NK-92 (cell line): ENCODE measurements around the gene PRKAR2B.
"Not testable (repeated sequence)": the region's sequence is repeated elsewhere in the genome, so short reads cannot be mapped to it uniquely, and the experiment has no call there.

Experiments
- DNase-seq: peaks from one replicate; lab custom pipeline; 2025; ENCODE audit not compliant: unreplicated experiment; lab: John Stamatoyannopoulos, UW

The PRKAR2B gene

DNA sequence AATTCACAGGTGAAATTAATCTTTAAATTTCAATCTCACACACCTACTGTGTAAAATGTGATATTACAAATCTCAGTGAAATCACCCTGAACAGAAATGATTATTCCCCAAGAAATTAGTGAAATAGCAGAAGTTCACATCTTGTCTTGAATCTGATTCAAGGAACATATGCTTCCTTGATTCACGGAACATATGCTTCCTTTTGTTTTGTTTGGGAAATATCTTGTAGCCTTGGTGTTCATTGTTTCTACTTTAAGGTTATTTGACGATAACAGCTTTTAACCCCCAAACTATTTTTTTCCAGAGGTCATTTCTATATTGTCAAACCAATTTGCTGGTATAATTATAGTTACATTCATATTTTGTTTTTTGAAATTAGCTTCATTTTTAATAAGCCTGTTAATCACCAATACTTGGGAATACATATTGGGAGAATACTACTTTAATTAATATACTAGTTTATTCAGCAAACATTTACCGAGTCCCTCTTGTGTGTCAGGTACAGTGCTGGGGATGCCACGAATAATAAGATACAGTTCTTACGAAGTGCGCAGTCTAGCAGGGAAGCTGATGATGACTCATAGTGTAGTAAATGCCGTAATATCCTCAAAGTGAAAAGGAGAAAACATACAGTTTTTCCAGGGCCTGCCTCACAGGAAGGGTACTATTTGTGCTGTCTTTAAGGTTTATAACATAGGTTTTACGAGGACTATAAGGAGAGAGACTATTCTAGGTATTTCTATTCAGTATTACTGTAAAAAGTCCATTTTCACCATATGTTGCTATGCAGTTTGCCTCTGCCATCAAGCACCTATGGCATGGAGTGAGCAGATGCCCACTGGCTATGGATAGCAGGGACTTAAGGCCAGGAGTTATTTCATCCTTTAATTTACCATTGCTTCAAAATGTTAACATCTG lies 32.5 kb downstream of the PRKAR2B start:
- DNase-seq: no peak

DNA sequence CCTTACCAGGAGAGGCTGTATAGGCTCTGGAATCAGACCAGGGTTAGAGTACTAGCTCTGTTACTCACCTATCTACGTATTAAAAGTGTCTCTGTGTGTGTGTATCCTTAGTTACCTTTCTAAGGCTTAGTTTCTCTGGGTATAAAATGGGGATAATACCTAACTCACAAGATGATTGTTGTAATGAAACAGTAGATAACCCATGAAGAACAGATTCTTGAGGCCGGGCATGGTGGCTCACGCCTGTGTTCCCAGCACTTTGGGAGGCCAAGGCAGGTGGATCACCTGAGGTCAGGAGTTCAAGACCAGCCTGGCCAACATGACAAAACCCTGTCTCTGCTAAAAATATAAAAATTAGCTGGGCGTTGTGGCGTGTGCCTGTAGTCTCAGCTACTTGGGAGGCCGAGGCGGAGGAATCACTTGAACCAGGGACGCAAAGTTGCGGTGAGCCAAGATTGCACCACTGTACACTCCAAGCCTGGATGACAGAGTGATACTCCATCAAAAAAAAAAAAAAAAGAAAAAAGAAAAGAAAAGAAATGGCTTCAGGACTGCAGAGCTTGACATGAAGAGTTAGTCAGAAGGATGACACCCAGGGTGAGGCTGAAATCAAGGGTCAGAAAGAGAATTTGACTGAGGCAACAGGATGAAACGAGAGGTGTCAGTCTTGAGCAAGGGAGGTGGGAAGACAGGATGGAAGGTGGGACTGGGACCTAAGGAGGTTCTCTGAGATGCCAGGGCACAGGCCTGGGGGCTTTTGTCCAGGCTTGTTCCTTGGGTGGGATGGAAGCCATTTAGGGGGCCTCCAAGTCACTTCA lies 33.4 kb downstream of the PRKAR2B start:
- DNase-seq: no peak

DNA sequence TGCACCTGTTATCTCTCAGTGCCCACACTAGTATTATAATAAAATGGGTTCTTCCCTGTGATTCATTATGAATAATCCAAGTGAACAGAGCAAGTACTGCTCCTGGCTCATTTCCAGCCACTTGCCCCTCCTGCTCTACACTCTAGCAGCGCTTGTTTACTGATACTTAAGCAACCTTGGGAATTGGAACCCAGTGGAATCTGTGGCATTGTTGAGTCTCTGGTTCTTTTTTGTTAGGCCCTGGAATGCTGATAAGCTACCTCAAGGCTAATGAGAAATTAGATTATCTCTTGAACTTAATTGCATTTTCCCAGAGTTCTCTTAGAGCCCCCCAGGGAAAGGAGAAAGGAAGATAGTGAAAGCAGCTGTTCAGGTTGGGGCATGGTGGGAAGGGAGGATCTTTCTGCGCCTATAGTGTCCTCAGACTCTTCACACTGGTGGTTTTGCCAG lies 34.0 kb downstream of the PRKAR2B start:
- DNase-seq: no peak

DNA sequence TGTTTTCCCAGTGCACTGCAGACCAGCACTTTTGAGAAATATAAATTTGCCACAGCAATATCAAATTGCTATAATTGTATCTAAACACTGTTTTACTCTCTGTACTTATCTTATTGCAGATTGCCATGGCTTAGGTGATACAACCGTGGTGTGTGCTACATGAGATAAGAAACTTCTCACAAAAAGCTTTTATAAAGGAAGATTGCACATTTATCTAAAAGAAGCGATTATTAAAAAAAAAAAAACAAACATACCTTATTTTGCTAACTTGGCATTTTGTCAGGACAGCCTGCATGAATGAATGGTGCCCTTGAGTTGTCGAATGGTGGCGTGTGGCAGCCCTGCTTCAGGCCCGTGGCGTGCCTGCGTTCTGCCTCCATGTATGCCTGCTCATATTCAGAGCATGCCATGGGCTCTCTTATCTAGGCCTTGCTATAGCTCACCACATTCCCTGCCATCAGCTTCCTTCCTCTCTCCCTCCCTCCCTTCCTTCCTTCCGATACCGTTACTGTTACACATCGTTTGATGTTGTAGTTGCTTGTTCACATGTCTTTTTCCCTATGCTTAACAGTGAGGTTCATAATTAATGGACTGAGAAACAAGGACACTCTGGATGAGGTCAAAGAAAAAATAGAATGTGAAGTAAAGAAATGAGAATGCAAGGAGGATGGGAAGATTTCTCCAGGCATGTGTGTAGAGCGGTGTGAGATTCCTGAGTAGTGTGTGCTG lies 34.9 kb downstream of the PRKAR2B start:
- no peak for DNase-seq

DNA sequence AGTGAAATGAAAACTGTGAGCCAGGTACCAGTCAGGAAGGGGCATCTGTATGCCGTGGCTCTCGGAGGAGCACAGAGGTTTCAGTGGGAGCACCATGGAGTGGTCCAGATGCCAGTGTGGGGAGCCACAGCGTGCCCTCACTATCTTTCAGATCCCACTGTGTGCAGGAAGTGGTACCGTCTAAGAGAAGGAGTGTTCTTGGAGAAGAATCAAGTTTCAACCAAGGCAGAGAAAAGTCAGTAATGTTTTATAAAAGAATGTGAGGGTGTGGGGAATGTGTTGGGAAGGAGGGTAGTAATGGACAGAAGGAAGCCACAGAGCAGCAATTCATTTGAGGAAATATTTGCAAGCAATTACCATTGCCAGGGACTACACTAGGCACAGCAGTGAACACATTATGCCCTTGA lies 35.6 kb downstream of the PRKAR2B start:
- no peak for DNase-seq

DNA sequence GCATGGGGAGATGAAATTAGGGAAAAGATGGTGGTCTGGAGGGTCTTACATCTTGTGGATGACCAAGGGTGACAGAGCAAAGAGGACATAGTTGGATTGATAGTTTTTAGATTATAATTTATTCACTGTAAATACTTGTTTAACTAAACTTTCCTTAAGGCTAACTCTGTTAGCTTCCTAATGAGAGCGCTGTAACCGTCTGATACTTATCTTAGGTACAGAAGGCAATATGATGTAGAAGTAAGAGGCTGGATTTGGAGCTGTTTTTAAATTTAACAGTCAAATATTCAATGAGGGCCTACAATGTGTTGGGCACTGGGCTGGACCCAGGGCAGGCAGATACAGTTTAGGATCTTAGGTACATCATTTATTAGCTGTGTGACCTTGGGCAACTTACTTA lies 36.0 kb downstream of the PRKAR2B start:
- no peak for DNase-seq

DNA sequence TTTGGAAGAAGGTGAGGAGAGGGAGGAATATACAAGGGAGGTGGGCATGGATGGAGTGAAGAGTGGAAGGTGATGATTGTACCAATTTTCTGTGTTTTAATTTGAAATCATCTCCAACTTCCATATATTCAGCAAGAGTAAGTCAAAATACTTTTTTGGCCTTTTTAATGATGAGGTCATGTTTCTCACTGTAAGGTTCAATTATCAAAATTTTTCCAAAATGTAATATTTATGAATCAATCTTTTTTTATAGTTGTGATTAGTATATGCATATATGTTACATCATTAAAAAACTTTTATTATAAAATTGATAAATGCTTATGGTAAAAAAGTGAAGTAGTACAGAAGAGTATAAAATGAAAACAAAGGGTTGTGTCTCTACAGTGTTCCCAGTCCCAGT lies 40.7 kb downstream of the PRKAR2B start:
- no peak for DNase-seq

DNA sequence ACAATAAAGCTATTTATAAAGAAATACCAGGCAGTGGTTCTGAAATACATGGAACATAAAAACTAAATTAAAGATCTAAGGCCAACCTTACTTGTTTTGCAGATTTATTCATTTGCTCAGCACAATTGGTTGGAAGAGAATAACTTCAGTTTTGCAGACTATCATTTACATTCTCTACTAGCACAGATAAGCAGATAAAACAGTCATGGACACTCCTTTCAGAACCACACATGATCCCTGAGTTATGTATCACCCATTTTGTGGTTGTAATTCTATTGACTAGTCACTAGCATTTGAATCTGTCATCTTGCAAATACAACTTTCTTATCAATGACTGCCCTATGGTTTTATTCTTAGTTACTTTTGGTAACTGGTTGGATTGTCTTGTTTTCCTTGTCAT lies 45.1 kb downstream of the PRKAR2B start:
- DNase-seq: no peak

DNA sequence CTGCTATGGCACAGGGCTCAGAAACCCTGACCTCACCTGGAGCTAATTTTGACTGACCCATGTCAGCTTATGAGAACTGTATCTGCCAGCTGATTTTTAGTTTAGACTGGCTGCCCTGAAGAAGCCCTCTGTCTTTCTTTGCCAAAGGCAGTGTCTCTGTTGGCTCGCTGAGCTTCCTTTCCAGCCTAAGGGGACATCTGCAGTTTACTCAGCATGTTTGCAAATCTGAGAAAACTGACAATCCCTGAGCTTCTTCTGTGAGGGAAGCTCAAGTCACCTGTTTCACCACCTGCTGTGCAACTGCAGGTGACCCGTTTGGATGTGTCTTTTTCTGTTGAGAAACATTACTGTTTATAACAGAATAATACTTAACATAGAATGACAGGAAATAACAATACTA lies 46.0 kb downstream of the PRKAR2B start:
- no peak for DNase-seq

DNA sequence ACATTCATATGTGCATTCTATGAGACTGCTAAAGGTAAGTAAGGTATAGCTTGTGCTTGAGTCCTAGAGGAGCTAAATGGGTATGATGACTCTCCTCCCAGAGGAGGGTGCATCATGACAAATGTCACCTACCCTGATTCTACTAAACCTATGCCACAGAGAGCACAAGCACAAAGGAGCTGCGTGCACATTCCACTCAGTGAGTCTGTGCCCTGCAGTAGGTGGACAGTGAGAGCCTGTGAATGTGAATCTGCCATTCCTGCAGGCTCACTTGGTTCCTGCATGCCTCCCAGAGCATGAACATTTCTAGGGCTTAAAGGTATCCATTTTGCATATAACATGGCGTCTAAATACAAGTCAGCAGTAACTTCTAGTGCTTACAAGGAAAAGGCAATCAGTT lies 46.8 kb downstream of the PRKAR2B start:
- DNase-seq: no peak

DNA sequence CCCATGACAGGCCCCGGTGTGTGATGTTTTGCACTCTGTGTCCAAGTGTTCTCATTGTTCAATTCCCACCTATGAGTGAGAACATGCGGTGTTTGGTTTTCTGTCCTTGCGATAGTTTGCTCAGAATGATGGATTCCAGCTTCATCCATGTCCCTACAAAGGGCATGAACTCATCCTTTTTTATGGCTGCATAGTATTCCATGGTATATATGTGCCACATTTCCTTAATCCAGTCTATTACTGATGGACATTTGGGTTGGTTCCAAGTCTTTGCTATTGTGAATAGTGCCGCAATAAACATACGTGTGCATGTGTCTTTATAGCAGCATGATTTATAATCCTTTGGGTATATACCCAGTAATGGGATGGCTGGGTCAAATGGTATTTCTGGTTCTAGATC lies 49.2 kb downstream of the PRKAR2B start:
- not testable (repeated sequence) for DNase-seq

DNA sequence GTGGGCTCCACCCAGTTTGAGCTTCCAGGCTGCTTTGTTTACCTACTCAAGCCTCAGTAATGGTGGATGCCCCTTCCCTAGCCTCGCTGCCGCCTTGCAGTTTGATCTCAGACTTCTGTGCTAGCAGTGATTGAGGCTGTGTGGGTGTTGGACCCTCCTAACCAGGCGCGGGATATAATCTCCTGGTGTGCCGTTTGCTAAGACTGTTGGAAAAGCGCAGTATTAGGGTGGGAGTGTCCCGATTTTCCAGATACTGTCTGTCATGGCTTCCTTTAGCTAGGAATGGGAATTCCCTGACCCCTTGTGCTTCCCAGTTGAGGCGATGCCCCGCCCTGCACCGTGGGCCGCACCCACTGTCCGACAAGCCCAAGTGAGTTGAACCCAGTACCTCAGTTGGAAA lies 54.6 kb downstream of the PRKAR2B start:
- DNase-seq: not testable (repeated sequence)

DNA sequence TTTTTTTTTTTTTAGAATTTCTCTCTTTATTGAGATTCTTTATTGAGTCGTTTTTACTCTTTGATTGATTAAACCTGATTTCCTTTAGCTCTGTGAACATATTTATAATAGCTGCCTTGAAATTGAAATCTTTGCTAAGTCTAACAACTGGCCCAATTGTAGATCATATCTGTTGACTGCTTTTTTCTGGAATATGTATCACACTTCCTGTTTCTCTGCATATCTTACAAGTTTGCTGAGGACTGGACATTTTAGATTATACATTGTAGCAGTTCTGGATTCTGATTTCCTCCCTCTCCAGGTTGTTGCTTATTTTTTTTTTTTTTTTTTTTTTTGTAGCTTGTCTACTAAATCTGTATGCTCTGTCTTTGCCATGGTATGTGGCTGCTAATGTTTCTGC lies 56.3 kb downstream of the PRKAR2B start:
- DNase-seq: no peak

DNA sequence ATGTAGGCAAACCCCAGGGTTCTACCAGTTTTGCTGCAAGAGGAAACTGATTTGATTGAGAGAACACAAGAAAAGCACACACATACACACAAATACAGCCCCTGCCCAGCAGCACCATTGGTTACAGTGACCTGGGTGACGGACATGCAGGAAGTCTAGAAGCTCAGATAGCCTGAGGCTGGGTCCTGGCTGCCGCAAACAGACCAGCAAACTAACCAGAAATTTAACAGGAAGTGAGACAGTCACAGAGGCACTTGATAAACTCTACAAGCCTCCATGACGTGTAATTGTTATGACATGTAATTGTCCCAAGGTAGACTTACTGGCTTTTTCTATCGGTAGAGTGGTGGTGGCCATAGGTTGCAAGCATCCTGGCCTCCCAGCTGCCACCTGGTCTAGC lies 58.9 kb downstream of the PRKAR2B start:
- DNase-seq: no peak

DNA sequence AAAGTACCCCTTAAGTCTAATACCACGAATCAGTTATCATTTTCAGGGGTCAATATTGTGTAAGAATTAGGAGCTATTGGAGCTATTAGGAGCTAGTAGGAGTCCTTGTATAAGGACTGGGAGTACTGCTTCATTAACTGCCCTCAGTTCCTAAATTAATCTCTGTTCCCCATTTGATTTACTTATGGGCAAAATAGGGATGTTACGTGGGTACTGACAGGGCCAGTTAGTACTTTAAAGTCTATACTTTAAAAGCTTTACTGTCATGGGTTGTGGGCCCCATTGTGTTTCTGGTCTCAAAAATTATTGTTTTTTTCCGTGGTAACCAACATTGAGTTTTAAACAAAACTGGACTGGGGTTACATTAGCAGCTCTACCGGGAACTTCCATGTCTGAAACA lies 60.3 kb downstream of the PRKAR2B start:
- no peak for DNase-seq

DNA sequence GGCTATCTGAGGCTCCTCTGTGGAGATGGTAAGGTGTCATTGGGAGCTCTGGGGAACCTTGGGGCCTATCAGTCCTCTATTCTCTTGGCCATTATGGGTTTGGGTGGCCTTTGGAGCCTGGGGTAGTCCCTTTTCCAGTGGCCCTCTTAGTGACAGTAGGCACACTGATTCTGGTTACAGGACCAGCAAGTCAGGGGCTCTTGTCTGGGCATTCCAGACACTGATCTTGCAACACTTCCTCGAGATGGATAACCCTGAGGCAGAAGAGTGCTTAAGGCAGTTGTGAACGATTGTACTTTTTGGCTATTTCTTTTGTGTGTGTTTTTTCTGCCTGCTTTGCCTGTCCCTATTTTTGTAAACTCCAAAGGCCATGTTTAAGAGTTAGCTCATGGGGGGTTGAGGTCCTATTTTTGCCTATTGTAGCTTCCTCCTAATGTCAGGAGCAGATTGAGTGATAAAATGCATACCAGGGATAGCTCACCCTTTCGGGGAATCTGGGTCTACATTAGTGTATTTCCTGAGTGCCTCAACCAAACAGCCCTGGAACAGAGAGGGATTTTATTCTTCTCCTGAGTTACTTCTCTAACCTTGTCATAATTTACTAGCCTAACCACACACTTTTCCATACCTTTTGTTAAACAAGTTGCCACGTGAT lies 61.2 kb downstream of the PRKAR2B start:
- DNase-seq: no peak

DNA sequence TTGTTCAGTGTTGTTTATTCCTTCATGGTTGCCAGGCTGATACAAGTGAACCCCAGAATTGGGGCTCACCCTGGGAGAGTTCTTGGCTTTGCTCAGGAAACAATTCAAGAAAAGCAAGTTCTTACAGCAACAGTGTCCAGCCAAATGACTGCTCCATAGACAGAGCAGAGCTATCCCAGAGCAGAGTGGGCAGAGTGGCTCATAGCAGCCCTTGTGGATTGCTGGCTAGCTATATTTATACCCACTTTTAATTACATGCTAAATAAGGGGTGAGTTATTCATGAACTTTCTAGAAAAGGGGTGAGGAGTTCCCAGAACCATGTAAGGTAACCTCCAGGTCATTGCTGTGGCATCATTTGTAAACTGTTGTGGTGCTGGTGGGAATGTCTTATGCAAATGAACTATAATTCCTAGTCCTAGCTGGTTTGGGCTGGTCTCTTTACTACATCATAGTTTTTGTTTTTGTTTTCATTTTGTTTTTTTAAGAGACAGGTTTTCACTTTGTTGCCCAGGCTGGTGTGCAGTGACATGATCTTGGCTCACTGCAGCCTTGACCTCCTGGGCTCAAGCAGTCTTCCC lies 64.4 kb downstream of the PRKAR2B start:
- DNase-seq: no peak

DNA sequence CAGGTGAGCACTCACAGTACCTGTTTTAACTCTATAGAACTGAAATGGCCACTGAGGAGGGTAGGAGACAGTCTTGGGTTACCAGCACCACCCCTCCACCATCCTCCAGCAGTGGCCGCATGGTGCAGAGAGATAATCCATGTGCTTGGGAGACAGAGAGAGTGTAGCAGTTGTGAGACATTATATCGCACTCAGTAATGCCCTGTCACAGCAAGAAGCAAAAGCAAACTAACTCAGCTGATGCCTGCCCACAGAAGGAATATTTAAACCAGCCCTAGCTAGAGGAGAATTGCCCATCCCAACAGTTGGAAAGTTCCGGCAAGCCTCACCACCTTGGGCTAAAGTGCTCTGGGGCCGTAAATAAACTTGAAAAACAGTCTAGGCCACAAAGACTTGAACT lies 65.5 kb downstream of the PRKAR2B start:
- no peak for DNase-seq

DNA sequence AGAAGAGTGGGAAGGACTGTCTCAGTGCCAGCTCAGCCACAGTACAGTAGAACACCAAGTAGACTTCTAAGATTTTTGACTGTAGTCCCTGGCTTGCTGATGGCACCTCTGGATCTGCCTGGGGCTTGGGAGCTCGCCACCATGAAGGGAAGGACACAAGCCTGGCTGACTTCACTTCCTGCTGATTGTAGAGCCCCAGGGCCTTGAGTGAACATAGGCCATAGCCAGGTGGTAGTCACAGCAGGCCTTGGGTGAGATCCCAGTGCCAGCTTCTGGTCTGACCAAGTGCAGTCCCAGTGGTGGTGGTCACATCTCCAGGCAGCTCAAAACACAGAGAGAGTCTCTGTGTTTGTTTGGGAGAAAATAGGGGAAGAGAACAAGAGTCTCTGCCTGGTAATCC lies 66.7 kb downstream of the PRKAR2B start:
- DNase-seq: no peak

DNA sequence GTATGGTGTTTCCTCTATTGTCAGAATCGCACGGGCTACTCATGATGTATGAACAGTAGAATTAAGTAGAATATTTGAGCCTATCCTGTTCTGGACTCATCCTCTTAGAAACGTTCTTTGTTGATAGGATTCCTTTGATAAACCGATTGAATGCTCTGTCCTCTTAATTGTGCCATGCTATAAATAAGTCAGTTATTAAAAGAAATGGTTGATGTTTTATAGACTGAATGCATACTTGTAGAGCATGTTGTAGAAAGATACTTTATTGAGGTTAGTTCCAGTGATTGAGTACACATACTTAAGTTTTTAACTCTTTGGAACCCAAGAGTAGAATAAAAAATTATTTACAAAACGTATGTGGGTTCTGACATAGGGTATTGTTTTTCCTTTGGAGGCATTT lies 69.4 kb downstream of the PRKAR2B start:
- DNase-seq: no peak

DNA sequence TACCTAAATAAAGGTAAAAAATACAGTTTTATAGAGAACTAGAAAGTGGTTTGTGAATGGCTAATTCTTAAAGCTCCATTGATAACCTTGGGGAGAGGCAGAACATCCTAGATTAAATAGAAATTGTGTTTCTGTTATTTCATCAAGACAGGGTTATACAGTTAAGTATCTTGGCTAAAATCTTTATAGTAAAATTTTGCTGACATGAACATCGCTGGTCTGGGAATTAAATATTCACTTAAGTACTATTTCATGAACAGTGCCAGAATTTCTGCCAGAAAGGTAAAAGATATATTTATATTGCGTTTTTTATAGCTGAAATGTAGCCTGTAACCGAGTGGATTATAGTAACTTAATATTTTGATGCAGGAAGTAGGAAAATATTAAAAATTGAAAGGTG lies 70.6 kb downstream of the PRKAR2B start:
- no peak for DNase-seq
